Left renal pelvis (tissue), 4 donors: ENCODE measurements around the gene NECAB2. TPM values are rescaled to one million over a fixed set of nuclear protein-coding genes. Genes with fewer than 3 reads are reported as not detected.

ENCODE experiments used
- DNase-seq, 4 donors: peaks; one replicate each; pipeline ENCODE4 v3.0.0-alpha.2; 2013; ENCODE audit warnings: low read depth in 4 of 4, low spot score in 3 of 4
- polyA plus RNA-seq, 4 donors: library from polyadenylated mRNA; unstranded; fragments of 120-200 nt; gene quantifications; one replicate each; pipeline ENCODE4 v1.2.1, GENCODE V29; 2013; ENCODE audit not compliant: insufficient read length in 4 of 4

The NECAB2 gene
- polyA plus RNA-seq: 1 to 10 TPM in 3 of 4 donors, under 1 TPM in 1; 0.97 to 4.4 (median 2.8) TPM

GRCh38 chr16:83967838-83968305, at the start of gene NECAB2:
NECAB2 (plus strand) TSS chr16:83968244; CDS start chr16:83968649, 405 bp downstream.
- DNase-seq: no peak

- no peak for DNase-seq
These were observed 47.1 kb upstream of the NECAB2 start for GRCh38 chr16:83920894-83921491.

- no peak for DNase-seq
These were observed 44.3 kb upstream of the NECAB2 start for GRCh38 chr16:83923581-83924365.

- no peak for DNase-seq
These were observed 43.4 kb upstream of the NECAB2 start for GRCh38 chr16:83924686-83925085.

- DNase-seq: no peak
These were observed 42.7 kb upstream of the NECAB2 start for GRCh38 chr16:83925095-83925905.

- no peak for DNase-seq
These were observed 41.9 kb upstream of the NECAB2 start for GRCh38 chr16:83925957-83926725.

- peak; percentile 26 to 54 (median 34) for DNase-seq
These were observed 41.2 kb upstream of the NECAB2 start for GRCh38 chr16:83926726-83927397.

- no peak for DNase-seq
These were observed 39.5 kb upstream of the NECAB2 start for GRCh38 chr16:83928341-83929055.

- DNase-seq: no peak
These were observed 38.1 kb upstream of the NECAB2 start for GRCh38 chr16:83929811-83930555.

GRCh38 chr16:83930730-83931500, 37.1 kb upstream of the NECAB2 start:
- DNase-seq: no peak

- no peak for DNase-seq
These were observed 36.5 kb upstream of the NECAB2 start for GRCh38 chr16:83931556-83931955.

GRCh38 chr16:83932304-83932703, 35.7 kb upstream of the NECAB2 start:
- DNase-seq: no peak

- DNase-seq: no peak
These were observed 34.9 kb upstream of the NECAB2 start for GRCh38 chr16:83932955-83933673.

- DNase-seq: no peak
These were observed 34.0 kb upstream of the NECAB2 start for GRCh38 chr16:83933885-83934683.

GRCh38 chr16:83934684-83934977, 33.4 kb upstream of the NECAB2 start:
- no peak for DNase-seq
